Caki2 (cell line): ENCODE data around the gene EPHB3. TPM values are rescaled to one million over a fixed set of nuclear protein-coding genes. Genes with fewer than 3 reads are reported as not detected.
A peak's percentile ranks its signal among the peaks of the same experiment; 100 is the strongest.

Source experiments
- DNase-seq: peaks from one replicate; pipeline ENCODE4 v3.0.0-alpha.2; 2015; ENCODE audit warnings: low read depth
- in situ Hi-C: cut with HindIII; loops from 2 replicates; pipeline ENCODE4 v1.10.0; 2016; ENCODE audit warnings: low sequenced_read_pairs, low pct_unique_long_range_greater_than_20kb, mixed read lengths
- total RNA-seq: library from RNA; depleted of rRNA; stranded (reverse); fragments of >200 nt; shearing (Covaris generic); gene quantifications from 2 replicates; pipeline ENCODE4 v1.2.3, GENCODE V29; 2014; ENCODE audit warnings: low replicate concordance

Gene EPHB3
- total RNA-seq, 1 experiment from 2014 or later, result 0.20 TPM

DNA sequence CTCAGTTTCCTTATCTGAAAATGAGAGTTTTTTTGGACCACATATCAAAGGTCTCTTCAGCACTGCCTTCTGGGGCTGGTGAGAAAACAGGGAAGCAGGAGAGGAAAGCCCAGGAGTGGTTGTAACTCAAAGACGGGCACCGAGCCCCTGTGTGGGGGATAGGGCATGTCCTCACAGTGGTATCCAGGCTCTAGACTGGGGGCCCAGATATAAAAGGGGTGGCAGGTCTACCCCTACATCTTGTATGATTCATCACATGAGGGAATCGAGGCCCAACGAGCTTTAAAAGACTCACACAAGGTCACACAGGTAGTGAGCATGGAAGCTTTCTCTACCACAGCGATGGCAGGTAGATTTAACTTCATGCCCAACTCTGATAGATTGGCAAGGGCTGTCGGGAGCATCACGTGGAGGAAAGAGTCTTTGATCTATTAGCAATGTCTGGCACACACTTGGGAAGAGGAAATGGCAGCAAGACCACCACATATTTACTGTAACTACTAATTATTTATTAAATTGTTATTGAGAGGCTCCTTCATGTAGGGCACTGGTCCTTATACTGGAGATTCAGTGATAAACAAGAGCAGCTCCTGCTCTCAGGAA is 4.1 kb upstream of the EPHB3 start:
- in situ Hi-C loops, result no loop called here

GRCh38 chr3:184558726-184559125 is 2.9 kb upstream of the EPHB3 start:
- no peak for DNase-seq
- in situ Hi-C loops, result no loop called here

More for the DNA sequence above, 4.1 kb upstream of the EPHB3 start:
- DNase-seq, result no peak

- in situ Hi-C loops, result no loop called here
- DNase-seq, result no peak
Observed at GRCh38 chr3:184559336-184559735, 2.2 kb upstream of the EPHB3 start.

- DNase-seq, result no peak
- in situ Hi-C loops, result no loop called here
Observed at GRCh38 chr3:184560531-184560930, 1.1 kb upstream of the EPHB3 start.

GRCh38 chr3:184561913-184562877 is 610 bp downstream of the EPHB3 start:
- in situ Hi-C loops, result no loop called here
- no peak for DNase-seq

- in situ Hi-C loops, result no loop called here
Observed at GRCh38 chr3:184562878-184563560, 1.4 kb downstream of the EPHB3 start.

DNA sequence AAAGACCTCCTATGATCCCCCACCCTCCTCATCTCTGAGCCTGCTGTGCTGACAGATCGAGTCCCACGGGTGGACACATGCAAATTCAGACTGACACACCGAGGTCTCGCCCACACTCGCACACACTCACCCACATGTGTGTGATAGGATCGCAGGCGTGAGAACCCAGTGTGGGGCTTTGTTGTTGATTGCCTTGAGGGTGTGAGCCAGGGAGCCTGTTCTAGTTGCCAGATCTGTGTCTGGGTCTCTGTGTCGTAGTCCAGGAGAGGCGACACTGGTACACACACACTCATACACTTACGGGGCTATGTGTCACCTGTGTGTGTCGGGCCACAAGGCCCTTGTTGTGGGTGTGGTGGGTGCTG is 2.0 kb downstream of the EPHB3 start:
- no peak for DNase-seq
- in situ Hi-C loops, result no loop called here

More at GRCh38 chr3:184562878-184563560, 1.4 kb downstream of the EPHB3 start:
- no peak for DNase-seq

DNA sequence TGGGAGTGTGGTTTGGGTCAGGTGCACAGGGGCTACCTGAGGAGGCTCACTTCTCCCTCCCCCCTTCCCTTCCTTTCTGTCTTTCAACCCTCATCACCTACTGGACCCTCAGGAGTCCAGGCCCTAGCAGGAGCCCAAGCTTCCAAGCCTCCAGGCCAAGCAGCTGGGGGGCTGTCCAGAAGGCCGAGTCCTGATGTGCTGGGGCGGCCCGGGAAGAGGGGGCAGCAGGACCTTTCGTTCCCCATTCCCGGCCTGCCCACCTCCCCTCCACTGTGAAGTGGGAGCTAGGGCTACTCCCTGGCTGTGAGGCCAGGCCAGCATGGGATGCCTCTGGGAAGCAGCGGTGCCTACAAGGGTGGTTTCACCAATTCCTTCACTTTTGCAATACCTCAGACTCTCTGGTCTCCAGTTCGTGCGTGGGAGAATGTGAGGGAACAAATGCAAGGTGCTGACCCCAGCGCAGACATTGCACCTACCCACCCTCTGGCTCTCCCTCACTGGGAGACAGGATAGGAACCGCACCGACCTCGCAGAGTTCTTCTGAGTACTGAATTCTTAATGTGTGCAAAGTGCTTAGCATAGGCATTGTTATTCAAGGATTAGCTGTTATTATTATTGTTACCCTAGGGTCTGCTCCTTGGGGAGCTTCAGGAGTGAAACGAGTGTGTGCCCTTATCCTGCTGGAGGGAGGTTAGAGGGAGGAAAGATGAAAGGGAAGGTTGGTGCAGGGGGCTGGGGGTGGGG is 2.5 kb downstream of the EPHB3 start:
- DNase-seq, result no peak
- in situ Hi-C loops, result no loop called here

DNA sequence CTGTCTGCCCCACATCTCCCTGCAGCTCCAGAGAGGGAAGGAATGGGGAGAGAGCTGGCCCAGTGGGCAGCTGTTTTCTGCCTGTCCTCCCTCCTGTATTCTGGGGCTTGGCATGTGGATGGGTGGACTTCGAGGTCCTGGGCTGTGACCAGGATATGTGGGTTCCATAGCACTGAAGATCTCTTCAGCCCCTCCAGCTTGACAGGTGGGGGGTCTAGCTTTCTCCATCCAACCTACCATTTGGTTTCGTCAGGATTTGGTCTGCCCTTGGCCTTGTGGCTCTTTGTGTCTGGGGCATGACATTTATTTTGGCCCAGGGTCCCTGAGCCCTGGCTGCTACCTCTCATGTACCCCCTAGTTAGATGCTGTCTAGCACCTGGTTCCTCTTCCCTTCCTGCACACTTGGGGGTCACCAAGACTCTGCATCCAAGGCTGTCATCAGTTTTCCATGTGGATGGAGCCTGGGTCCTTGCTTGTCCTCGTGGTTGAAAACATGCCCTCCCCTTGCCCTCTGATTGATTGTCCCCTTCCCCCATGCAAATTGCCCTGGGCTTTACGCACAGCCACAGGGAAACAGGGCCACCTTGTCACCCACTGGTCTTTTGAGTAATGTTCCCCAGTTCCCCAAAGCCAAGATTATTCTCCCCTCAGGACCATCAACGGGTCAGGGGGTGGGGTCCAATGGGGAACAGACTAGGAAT is 3.2 kb downstream of the EPHB3 start:
- in situ Hi-C loops, result no loop called here
- no peak for DNase-seq

DNA sequence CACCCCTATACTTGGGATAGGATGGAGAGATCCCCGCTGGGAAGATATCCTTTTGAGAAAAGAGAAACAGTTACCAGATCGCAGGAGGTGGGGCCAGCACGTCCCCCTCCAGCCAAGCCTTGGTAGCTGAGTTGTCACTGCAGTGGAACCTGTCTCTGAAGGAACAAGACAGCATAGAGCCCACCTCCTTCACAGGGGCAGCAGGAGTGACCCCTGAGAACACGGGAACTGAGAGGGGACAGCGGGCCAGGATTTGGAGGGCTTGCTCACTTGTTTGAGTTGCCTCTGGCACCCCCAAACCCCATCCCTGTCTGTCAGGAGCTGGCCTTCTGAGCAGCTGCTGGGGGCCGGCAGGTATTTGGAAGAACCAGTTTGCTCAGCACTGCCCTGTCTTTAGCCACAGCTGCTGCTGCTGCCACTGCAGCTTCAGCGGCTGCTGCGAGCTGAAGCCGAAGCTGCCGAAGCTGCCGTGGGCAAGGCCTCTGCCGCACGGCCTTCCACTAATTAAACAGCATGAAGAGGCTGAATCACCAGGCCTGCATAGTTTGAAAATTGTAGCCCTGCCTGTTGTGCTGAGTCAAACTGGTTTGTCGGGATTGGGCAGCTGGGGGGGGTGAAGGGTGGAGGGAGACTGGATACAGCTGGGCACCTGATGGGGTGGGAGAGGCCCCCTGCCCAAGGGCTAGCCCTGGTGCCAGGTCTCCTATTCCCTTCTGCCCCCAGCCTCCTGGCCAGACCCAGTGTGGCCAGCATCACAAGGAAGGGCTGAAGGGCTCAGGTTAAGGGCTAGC is 4.0 kb downstream of the EPHB3 start:
- peak; percentile 30 for DNase-seq
- in situ Hi-C loops, result no loop called here

GRCh38 chr3:184566441-184567414 is 5.1 kb downstream of the EPHB3 start:
- no peak for DNase-seq
- in situ Hi-C loops, result no loop called here

DNA sequence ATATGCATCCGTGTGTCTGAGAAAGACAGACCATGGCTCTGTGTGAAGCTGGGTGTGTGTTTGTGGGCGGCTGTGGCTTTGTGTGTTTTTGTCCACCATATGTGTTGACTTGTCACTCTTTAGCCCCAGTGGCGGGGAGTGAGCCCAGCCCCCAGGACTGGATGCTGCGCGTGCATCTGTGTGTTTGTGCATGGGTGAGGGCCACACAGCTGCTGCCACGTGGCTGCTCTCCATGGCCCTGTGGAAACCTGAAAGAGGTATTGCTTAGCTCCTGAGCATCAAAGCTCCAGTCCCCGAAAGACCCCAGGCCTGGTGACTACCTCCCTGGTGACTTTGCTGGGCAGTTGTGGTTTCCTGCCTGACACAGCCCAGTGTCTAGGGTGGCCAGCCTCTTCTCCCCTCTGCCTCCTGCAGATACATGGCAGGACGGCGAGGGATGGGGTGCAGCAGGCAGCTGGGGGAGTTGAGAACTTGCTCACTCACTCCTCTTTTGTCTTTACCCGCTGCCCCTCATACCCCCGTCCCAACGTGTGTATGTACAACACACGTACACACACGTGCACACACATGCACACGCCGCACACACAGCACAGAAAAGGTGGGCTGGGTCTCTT is 6.5 kb downstream of the EPHB3 start:
- in situ Hi-C loops, result no loop called here
- DNase-seq, result no peak

DNA sequence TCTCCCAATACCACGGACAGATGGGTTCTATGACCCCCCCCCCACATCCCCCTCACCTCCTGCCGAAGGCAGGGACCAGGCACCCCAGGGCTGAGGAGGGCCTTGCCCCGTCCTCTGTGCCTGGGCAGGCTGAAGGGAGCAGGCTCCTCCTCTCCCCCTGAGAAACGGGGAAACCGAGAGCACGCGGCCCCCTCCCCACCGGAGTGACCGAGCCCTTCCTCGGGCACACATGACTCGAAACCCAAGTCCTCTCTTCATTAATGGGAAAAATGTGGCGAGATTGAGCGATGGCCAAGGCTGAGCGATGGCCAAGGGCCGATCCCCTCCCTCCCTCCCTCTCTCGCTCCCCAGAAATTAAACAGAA is 7.0 kb downstream of the EPHB3 start:
- in situ Hi-C loops, result no loop called here
- no peak for DNase-seq

DNA sequence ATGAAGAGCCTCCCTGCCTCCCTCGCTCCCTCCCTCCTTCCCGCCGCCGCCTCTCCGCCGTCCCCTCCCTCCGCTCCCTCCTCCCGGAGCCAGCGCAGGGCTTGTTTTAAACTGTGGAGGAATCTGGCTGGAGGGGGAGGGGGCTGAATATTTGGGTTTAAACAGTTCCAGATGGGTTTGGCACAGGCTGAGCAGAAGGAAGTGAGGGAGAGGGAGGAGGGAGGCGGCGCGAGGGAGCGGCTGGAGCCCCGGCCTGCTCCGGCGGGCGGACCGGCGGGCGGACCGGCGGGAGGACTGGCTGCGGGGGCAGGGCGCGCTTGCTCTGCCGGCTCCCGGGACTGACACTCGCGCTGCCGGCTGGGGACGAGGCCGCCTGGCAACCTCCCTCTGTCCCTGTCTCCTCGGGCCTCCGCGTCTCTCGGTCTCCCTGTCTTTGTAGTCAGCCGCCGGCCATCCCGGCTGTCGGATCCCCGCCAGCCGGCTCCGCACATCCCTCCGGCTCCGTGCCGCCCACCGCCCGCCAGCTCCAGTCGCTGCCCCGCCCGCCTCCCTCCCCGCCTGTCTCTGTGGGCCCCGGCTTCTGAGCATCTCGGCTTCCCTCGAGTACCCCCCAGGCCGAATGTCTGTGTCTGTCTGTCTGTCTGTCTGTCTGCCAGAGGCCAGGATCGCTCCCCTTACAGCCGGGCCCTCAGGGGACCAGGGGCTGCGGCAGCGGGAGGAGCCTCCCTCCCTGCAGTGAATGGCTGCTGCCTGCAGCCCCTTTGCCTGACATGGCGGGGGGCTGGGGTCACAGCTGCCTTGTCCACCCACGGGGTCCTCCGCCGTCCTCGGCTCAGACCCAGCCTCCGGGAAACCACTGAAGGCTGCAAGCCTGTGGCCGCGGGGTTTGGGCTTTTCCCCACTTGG is 7.6 kb downstream of the EPHB3 start:
- no peak for DNase-seq
- in situ Hi-C loops, result no loop called here

- in situ Hi-C loops, result no loop called here
- DNase-seq, result no peak
Observed at GRCh38 chr3:184570035-184570434, 8.4 kb downstream of the EPHB3 start.
